ENCODE measurements around the gene C16orf46. TPM values are rescaled to one million over a fixed set of nuclear protein-coding genes. Genes with fewer than 3 reads are reported as not detected.

C16orf46 gene
- total and polyA plus RNA-seq, 2 of the 13 experiments (the other 11 are each of a cell fraction or from before 2014, with no cell fraction given) = 0.38 to 0.55 TPM

DNA sequence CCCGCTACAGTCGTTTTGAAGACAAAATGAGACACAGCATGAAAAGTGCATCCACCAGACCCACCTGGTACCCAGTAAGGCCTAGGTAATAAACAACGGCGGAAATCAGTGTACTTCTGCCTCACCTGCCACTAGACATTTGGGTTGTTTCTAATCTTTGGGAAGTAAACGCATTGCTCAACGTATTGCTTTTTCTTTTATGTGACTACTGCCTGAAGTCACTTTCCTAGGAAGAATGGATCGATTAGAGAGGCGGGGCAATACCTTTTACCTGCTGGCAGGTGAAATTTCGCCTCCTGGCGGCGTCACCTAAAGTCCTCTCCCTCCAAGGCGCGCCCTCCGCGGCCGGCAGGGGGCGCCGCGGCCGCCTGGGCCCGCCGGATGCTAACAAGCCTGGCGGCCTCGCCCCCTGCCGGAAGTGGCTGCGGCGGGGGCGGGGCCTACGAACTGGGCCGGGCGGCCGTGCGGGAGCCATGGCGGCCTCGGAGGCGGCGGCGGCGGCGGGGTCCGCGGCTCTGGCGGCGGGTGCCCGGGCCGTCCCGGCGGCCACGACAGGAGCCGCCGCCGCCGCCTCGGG is 41.6 kb downstream of the C16orf46 start, which contains the start of gene ATMIN (continued):
- no peak for TF ChIP-seq TP53 (CRISPR knock-in tag; conservative IDR thresholded peaks at IDR 0.05)
- peak; percentile 52; the same call in 1 of the 2 replicates for TF ChIP-seq FOXC1 (CRISPR knock-in tag; IDR thresholded peaks at IDR 0.05; ENCODE audit: borderline replicate concordance)
- TF ChIP-seq MLLT10 (CRISPR knock-in tag; IDR thresholded peaks at IDR 0.05) = no peak
- TF ChIP-seq SP4 (CRISPR knock-in tag; IDR thresholded peaks at IDR 0.05) = peak; percentile 69; the same call in 1 of the 2 replicates
- no peak for TF ChIP-seq HNRNPL (IDR thresholded peaks at IDR 0.05; ENCODE audit: low read depth, low read length)
- no peak for TF ChIP-seq SAFB2 (CRISPR knock-in tag; IDR thresholded peaks at IDR 0.05; ENCODE audit: borderline replicate concordance, low read depth)
- no peak for TF ChIP-seq CBX1 (IDR thresholded peaks at IDR 0.05; ENCODE audit: low read depth)
- TF ChIP-seq, protein P1, sequence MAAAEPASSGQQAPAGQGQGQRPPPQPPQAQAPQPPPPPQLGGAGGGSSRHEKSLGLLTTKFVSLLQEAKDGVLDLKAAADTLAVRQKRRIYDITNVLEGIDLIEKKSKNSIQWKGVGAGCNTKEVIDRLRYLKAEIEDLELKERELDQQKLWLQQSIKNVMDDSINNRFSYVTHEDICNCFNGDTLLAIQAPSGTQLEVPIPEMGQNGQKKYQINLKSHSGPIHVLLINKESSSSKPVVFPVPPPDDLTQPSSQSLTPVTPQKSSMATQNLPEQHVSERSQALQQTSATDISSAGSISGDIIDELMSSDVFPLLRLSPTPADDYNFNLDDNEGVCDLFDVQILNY (CRISPR knock-in tag; conservative IDR thresholded peaks at IDR 0.05) = no peak
- no peak for TF ChIP-seq ZNF224 (CRISPR knock-in tag; IDR thresholded peaks at IDR 0.05)
- TF ChIP-seq ZNF761 (CRISPR knock-in tag; conservative IDR thresholded peaks at IDR 0.05) = no peak
- TF ChIP-seq LCORL (IDR thresholded peaks at IDR 0.05) = no peak
- no peak for TF ChIP-seq LCORL (CRISPR knock-in tag; IDR thresholded peaks at IDR 0.05)
- TF ChIP-seq, protein P2, sequence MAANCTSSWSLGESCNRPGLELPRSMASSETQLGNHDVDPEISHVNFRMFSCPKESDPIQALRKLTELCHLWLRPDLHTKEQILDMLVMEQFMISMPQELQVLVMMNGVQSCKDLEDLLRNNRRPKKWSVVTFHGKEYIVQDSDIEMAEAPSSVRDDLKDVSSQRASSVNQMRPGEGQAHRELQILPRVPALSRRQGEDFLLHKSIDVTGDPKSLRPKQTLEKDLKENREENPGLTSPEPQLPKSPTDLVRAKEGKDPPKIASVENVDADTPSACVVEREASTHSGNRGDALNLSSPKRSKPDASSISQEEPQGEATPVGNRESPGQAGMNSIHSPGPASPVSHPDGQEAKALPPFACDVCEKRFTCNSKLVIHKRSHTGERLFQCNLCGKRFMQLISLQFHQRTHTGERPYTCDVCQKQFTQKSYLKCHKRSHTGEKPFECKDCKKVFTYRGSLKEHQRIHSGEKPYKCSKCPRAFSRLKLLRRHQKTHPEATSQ (CRISPR knock-in tag; IDR thresholded peaks at IDR 0.05; ENCODE audit: borderline replicate concordance) = no peak
- TF ChIP-seq TCF7L2 (IDR thresholded peaks at IDR 0.05; ENCODE audit: low read depth, low read length) = no peak
- TF ChIP-seq ZNF607 (CRISPR knock-in tag; IDR thresholded peaks at IDR 0.05; ENCODE audit: borderline replicate concordance) = no peak
- TF ChIP-seq, protein P3, sequence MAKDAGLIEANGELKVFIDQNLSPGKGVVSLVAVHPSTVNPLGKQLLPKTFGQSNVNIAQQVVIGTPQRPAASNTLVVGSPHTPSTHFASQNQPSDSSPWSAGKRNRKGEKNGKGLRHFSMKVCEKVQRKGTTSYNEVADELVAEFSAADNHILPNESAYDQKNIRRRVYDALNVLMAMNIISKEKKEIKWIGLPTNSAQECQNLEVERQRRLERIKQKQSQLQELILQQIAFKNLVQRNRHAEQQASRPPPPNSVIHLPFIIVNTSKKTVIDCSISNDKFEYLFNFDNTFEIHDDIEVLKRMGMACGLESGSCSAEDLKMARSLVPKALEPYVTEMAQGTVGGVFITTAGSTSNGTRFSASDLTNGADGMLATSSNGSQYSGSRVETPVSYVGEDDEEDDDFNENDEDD (CRISPR knock-in tag; IDR thresholded peaks at IDR 0.05; ENCODE audit: borderline replicate concordance) = peak; percentile 70; the same call in 1 of the 2 replicates
- TF ChIP-seq AHR (CRISPR knock-in tag; IDR thresholded peaks at IDR 0.05) = 0 out of 2 replicates have a peak, but pooled peaks have one; percentile 31
- TF ChIP-seq, protein P4, sequence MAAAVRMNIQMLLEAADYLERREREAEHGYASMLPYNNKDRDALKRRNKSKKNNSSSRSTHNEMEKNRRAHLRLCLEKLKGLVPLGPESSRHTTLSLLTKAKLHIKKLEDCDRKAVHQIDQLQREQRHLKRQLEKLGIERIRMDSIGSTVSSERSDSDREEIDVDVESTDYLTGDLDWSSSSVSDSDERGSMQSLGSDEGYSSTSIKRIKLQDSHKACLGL (CRISPR knock-in tag; IDR thresholded peaks at IDR 0.05) = no peak
- TF ChIP-seq, protein P5, sequence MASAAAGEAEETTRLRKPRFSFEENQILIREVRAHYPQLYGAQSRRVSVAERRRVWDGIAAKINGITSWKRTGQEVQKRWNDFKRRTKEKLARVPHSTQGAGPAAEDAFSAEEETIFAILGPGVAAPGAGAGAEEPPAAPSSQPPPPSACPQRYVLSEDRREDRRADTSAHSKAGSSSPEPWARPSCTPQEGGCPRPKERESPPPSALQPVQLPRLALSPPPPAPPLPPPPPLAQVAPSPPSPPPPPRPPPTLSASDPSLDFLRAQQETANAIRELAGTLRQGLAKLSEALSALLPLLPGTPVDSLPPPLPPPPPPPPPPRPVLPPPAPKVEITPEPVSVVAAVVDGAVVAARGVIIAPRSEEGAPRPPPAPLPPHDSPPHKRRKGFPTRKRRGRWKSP (CRISPR knock-in tag; IDR thresholded peaks at IDR 0.05) = no peak
- no peak for TF ChIP-seq ZNF678 (CRISPR knock-in tag; IDR thresholded peaks at IDR 0.05)
- peak; percentile 41; the same call in 1 of the 2 replicates for TF ChIP-seq ARNT2 (CRISPR knock-in tag; IDR thresholded peaks at IDR 0.05; ENCODE audit: low read depth)
- no peak for TF ChIP-seq ZNF264 (CRISPR knock-in tag; IDR thresholded peaks at IDR 0.05)
- no peak for TF ChIP-seq ZNF484 (CRISPR knock-in tag; IDR thresholded peaks at IDR 0.05; ENCODE audit: borderline replicate concordance, low read depth)
- TF ChIP-seq MEF2D (CRISPR knock-in tag; IDR thresholded peaks at IDR 0.05) = no peak
- TF ChIP-seq ZNF207 (IDR thresholded peaks at IDR 0.05; ENCODE audit: borderline replicate concordance) = no peak

Data from HepG2 (cell line).